HCT116 (cell line): Measurements from ENCODE around the gene TEKT5. TPM values are rescaled to one million over a fixed set of nuclear protein-coding genes. Genes with fewer than 3 reads are reported as not detected.

Experiments
- ATAC-seq: fragments of 200-7000 bp; cut with Tn5 transposase; 2 replicates; pipeline ENCODE4 v1.9.1; 2020; ENCODE audit warnings: mild to moderate bottlenecking, moderate library complexity
- BruUV-seq: library from RNA; stranded (reverse); fragments of 400-500 nt; replicated peaks from 2 replicates; lab custom pipeline; 2021; lab: Mats Ljungman, UMichigan
- CTCF ChIA-PET: fragments of 300-600 bp; sonication (Branson Sonifier 250); formaldehyde crosslinking; loops from one replicate; lab custom pipeline; 2021; ENCODE audit warnings: antibody characterized with exemption; lab: Charles Lee
- POLR2A ChIA-PET: fragments of 300-600, 350-600 bp; sonication (Branson Sonifier 250); formaldehyde crosslinking; loops from one replicate; lab custom pipeline; 2021; ENCODE audit warnings: antibody characterized with exemption; lab: Charles Lee
- RAD21 ChIA-PET, 2 experiments: fragments of 300-600 bp; sonication (Branson Sonifier 250); formaldehyde crosslinking; loops; one replicate each; lab custom pipeline; 2023; ENCODE audit warnings: low total read pairs in 2 of 2; ENCODE audit not compliant: uncharacterized antibody in 2 of 2, unreplicated experiment in 2 of 2, low non-redundant PET in 1 of 2; lab: Charles Lee
- DNase-seq: peaks from one replicate; pipeline ENCODE4 v3.0.0-alpha.2; 2010; ENCODE audit warnings: low read depth, low spot score
- H2AFZ ChIP-seq: fragments of 200-600 bp; shearing (Covaris generic), sonication (generic); 2 replicates; pipeline ENCODE4 v1.6.1; 2017; ENCODE audit warnings: low read depth, mixed run types, mixed read lengths, antibody characterized with exemption, low read length; ENCODE audit not compliant: poor library complexity, severe bottlenecking
- H3K27ac ChIP-seq: 2 replicates; pipeline ENCODE4 v1.5.1; 2012; ENCODE audit warnings: low read depth, low read length
- H3K27me3 ChIP-seq: fragments of 200-600 bp; sonication (generic); 2 replicates; pipeline ENCODE4 v1.6.1; 2016; ENCODE audit warnings: mixed run types, low read length, mixed read lengths; ENCODE audit not compliant: insufficient read depth
- H3K36me3 ChIP-seq, 2 experiments: fragments of 200-500 bp in 1 of 2; fragments of 200-600 bp in 1 of 2; sonication (Bioruptor generic) in 1 of 2; sonication (generic) in 1 of 2; 2 replicates each; pipeline versions ENCODE4 v1.5.1 to v1.6.1; 2014 to 2016; ENCODE audit warnings: low read length in 2 of 2, inconsistent platforms in 1 of 2, mixed read lengths in 1 of 2, mixed run types in 1 of 2; ENCODE audit not compliant: insufficient read depth in 2 of 2, control insufficient read depth in 1 of 2
- H3K4me1 ChIP-seq, 2 experiments: fragments of 200-600 bp in 1 of 2; sonication (generic) in 1 of 2; 2 replicates each; pipeline versions ENCODE4 v1.5.1 to v1.6.1; 2012 to 2017; ENCODE audit warnings: low read length in 2 of 2, inconsistent platforms in 1 of 2, mild to moderate bottlenecking in 1 of 2, mixed read lengths in 1 of 2, mixed run types in 1 of 2, moderate library complexity in 1 of 2; ENCODE audit not compliant: insufficient read depth in 2 of 2, control insufficient read depth in 1 of 2
- H3K4me2 ChIP-seq: fragments of 200-600 bp; sonication (generic); 2 replicates; pipeline ENCODE4 v1.6.1; 2017; ENCODE audit warnings: mixed run types, low read length, mixed read lengths
- H3K4me3 ChIP-seq, 2 experiments: fragments of 200-600 bp in 1 of 2; sonication (generic) in 1 of 2; replicated peaks in 1 of 2; 2 replicates each; pipeline ENCODE4 v1.5.1; 2011 to 2016; ENCODE audit warnings: low read length in 2 of 2, control low read depth in 1 of 2, low read depth in 1 of 2, mild to moderate bottlenecking in 1 of 2, mixed read lengths in 1 of 2, mixed run types in 1 of 2
- H3K79me2 ChIP-seq: fragments of 200-600 bp; sonication (generic); 2 replicates; pipeline ENCODE4 v1.6.1; 2017; ENCODE audit warnings: mild to moderate bottlenecking, mixed run types, low read length, moderate library complexity, mixed read lengths; ENCODE audit not compliant: insufficient read depth
- H3K9ac ChIP-seq: fragments of 200-600 bp; sonication (generic); 2 replicates; pipeline ENCODE4 v1.6.1; 2016; ENCODE audit warnings: low read length, mixed read lengths
- H3K9me2 ChIP-seq: fragments of 200-600 bp; sonication (generic), shearing (Covaris generic); 2 replicates; pipeline ENCODE4 v1.6.1; 2017; ENCODE audit warnings: mixed run types, mild to moderate bottlenecking, moderate library complexity; ENCODE audit not compliant: insufficient read depth
- H3K9me3 ChIP-seq, 2 experiments: fragments of 200-500 bp in 1 of 2; fragments of 200-600 bp in 1 of 2; sonication (Bioruptor generic) in 1 of 2; sonication (generic) in 1 of 2; 2 replicates each; pipeline ENCODE4 v1.6.1; 2014 to 2017; ENCODE audit warnings: low read length in 2 of 2, mixed read lengths in 2 of 2, inconsistent platforms in 1 of 2, low read depth in 1 of 2, mild to moderate bottlenecking in 1 of 2, mixed run types in 1 of 2, moderate library complexity in 1 of 2; ENCODE audit not compliant: control insufficient read depth in 1 of 2, insufficient read depth in 1 of 2
- H4K20me1 ChIP-seq: fragments of 200-600 bp; sonication (generic), shearing (Covaris generic); 2 replicates; pipeline ENCODE4 v1.6.1; 2017; ENCODE audit warnings: mixed run types, mild to moderate bottlenecking, moderate library complexity; ENCODE audit not compliant: insufficient read depth
- CBX3 ChIP-seq: IDR thresholded peaks from 2 replicates; pipeline ENCODE4 v1.6.1; 2012; ENCODE audit warnings: low read depth
- JUND ChIP-seq: IDR thresholded peaks from 2 replicates; pipeline ENCODE4 v1.6.1; 2012
- POLR2A ChIP-seq: IDR thresholded peaks from 2 replicates; pipeline ENCODE4 v1.7.0; 2011; ENCODE audit warnings: borderline replicate concordance; ENCODE audit not compliant: insufficient read depth, insufficient read length; ENCODE audit errors: extremely low read depth
- POLR2AphosphoS5 ChIP-seq: IDR thresholded peaks from 2 replicates; pipeline ENCODE4 v1.6.1; 2011; ENCODE audit warnings: mild to moderate bottlenecking, low read depth, low read length, moderate library complexity
- RAD21 ChIP-seq: IDR thresholded peaks from 2 replicates; pipeline ENCODE4 v1.6.1; 2012; ENCODE audit warnings: low read depth, mild to moderate bottlenecking
- SP1 ChIP-seq: IDR thresholded peaks from 2 replicates; pipeline ENCODE4 v1.6.1; 2012; ENCODE audit warnings: low read depth
- SRF ChIP-seq: IDR thresholded peaks from 2 replicates; pipeline ENCODE4 v1.6.1; 2012; ENCODE audit warnings: low read depth
- ZNF274 ChIP-seq: fragments of 200-500 bp; sonication (Bioruptor generic); IDR thresholded peaks from 2 replicates; pipeline ENCODE4 v1.6.1; 2014; ENCODE audit warnings: mild to moderate bottlenecking, low read depth, low read length, inconsistent platforms
- intact Hi-C: fragments of 100-400 bp; cut with micrococcal nuclease; formaldehyde crosslinking; loops from 2 replicates; pipeline ENCODE4 v1.10.0; 2022
- total RNA-seq: library from RNA; stranded (reverse); gene quantifications from one replicate; pipeline ENCODE4 v1.2.1, GENCODE V29; 2021; ENCODE audit not compliant: unreplicated experiment
- TF ChIP-seq, protein P1 (sequence below), 3 experiments: fragments of 200-600 bp in 1 of 3; sonication (generic) in 1 of 3; IDR thresholded peaks in 2 of 3; conservative IDR thresholded peaks in 1 of 3; 2 replicates each; pipeline ENCODE4 v1.5.1; 2012 to 2017; ENCODE audit warnings: low read depth in 2 of 3, low read length in 2 of 3, antibody characterized with exemption in 1 of 3, borderline replicate concordance in 1 of 3, control low read depth in 1 of 3, mild to moderate bottlenecking in 1 of 3, mixed read lengths in 1 of 3, mixed run types in 1 of 3, moderate library complexity in 1 of 3; ENCODE audit not compliant: insufficient read depth in 1 of 3
- TF ChIP-seq, protein P2 (sequence below): IDR thresholded peaks from 2 replicates; pipeline ENCODE4 v1.6.1; 2012; ENCODE audit warnings: low read depth

TEKT5 gene
- total RNA-seq, 1 experiment from 2014 or later, result 0.37 TPM

DNA sequence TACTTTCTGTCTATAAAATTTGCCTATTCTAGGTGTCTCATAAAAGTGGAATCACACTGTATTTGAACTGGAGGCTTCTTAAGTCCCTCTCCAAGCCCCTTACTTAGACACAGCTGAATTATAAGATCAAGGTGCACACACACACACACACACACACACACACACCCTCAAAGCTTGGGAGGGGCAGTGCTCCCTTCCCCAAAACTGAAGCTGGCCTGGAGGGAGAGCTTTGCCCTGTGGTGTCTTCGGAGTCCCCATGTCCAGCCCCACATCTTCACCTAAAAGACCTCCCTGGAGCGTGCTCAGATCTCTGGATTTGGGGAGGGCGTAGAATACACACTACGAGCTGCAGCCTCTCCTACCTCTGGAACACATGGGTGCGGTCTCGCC is 115.2 kb downstream of the TEKT5 start:
- Histone ChIP-seq H2AFZ (no peak overlapping the region), H3K79me2 (peaks cover 16% of the 10 kb centered on the region), H4K20me1 (no peaks in the 10 kb centered on the region), H3K9me2 (no peaks in the 10 kb centered on the region), H3K4me2 (peak overlapping the region; percentile 99), H3K36me3 (no peaks in the 10 kb centered on the region), H3K9me3 (no peaks in the 10 kb centered on the region), H3K4me3 (peak overlapping the region; percentile 68 to 83), H3K9ac (peak overlapping the region; percentile 84), H3K27me3 (no peaks in the 10 kb centered on the region), H3K4me1 (peaks cover 38 to 47% of the 10 kb centered on the region in 2 experiments), H3K27ac (peak overlapping the region; percentile 88; the same call in 1 of the 2 replicates)
- ChIA-PET POLR2A (no interaction called here), RAD21 (no interaction called here), CTCF (interaction anchor here (1.0 to 1.7 kb wide), 2 partner anchors 14 to 339 kb away, joined by 4 to 7 read pairs; no protein-coding TSS in a partner anchor)
- intact Hi-C loops, result no loop called here
- ATAC-seq (peak; percentile 5; the same call in 1 of the 2 replicates), DNase-seq (no peak)
- TSS peak; percentile 52 for BruUV-seq
- TF ChIP-seq ZNF274, result no peak
- no peak for TF ChIP-seq RAD21
- no peak for TF ChIP-seq JUND
- TF ChIP-seq SP1, result no peak
- no peak for TF ChIP-seq POLR2AphosphoS5
- TF ChIP-seq, protein P1, sequence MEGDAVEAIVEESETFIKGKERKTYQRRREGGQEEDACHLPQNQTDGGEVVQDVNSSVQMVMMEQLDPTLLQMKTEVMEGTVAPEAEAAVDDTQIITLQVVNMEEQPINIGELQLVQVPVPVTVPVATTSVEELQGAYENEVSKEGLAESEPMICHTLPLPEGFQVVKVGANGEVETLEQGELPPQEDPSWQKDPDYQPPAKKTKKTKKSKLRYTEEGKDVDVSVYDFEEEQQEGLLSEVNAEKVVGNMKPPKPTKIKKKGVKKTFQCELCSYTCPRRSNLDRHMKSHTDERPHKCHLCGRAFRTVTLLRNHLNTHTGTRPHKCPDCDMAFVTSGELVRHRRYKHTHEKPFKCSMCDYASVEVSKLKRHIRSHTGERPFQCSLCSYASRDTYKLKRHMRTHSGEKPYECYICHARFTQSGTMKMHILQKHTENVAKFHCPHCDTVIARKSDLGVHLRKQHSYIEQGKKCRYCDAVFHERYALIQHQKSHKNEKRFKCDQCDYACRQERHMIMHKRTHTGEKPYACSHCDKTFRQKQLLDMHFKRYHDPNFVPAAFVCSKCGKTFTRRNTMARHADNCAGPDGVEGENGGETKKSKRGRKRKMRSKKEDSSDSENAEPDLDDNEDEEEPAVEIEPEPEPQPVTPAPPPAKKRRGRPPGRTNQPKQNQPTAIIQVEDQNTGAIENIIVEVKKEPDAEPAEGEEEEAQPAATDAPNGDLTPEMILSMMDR (IDR thresholded peaks at IDR 0.05 in 2 of 3, conservative IDR thresholded peaks at IDR 0.05 in 1 of 3; ENCODE audit: borderline replicate concordance in 1 of 3, insufficient read depth in 1 of 3, low read depth in 2 of 3, low read length in 2 of 3), result no peak
- TF ChIP-seq CBX3, result no peak
- TF ChIP-seq POLR2A, result no peak
- TF ChIP-seq, protein P2, sequence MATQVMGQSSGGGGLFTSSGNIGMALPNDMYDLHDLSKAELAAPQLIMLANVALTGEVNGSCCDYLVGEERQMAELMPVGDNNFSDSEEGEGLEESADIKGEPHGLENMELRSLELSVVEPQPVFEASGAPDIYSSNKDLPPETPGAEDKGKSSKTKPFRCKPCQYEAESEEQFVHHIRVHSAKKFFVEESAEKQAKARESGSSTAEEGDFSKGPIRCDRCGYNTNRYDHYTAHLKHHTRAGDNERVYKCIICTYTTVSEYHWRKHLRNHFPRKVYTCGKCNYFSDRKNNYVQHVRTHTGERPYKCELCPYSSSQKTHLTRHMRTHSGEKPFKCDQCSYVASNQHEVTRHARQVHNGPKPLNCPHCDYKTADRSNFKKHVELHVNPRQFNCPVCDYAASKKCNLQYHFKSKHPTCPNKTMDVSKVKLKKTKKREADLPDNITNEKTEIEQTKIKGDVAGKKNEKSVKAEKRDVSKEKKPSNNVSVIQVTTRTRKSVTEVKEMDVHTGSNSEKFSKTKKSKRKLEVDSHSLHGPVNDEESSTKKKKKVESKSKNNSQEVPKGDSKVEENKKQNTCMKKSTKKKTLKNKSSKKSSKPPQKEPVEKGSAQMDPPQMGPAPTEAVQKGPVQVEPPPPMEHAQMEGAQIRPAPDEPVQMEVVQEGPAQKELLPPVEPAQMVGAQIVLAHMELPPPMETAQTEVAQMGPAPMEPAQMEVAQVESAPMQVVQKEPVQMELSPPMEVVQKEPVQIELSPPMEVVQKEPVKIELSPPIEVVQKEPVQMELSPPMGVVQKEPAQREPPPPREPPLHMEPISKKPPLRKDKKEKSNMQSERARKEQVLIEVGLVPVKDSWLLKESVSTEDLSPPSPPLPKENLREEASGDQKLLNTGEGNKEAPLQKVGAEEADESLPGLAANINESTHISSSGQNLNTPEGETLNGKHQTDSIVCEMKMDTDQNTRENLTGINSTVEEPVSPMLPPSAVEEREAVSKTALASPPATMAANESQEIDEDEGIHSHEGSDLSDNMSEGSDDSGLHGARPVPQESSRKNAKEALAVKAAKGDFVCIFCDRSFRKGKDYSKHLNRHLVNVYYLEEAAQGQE, result no peak
- no peak for TF ChIP-seq SRF
